A549 treated with RU486 at 1 μM for 4 hours (cell line): ENCODE results near the gene ACHE. TPM values are rescaled to one million over a fixed set of nuclear protein-coding genes. Genes with fewer than 3 reads are reported as not detected.

ENCODE experiments used
- total RNA-seq: library from RNA; stranded (reverse); fragments of 200-300 nt; extraction: Qiagen RNA extraction; gene quantifications from 5 replicates; pipeline ENCODE4 v1.2.3, GENCODE V29; 2022; ENCODE audit warnings: low read depth

ACHE gene
- 1.4 to 2.5 TPM (median 2.2 TPM) in 5 replicates for total RNA-seq

GRCh38 chr7:100895701-100895955 lies at the start of gene ACHE:
Gene ACHE (minus strand): TSS chr7:100895888. CDS start chr7:100894232, 1,656 bp downstream.

GRCh38 chr7:100888988-100889750 lies 6.5 kb downstream of the ACHE start, which contains the start of gene UFSP1:
Gene UFSP1 (minus strand): TSS chr7:100889715. CDS start chr7:100889271, 444 bp downstream.

DNA sequence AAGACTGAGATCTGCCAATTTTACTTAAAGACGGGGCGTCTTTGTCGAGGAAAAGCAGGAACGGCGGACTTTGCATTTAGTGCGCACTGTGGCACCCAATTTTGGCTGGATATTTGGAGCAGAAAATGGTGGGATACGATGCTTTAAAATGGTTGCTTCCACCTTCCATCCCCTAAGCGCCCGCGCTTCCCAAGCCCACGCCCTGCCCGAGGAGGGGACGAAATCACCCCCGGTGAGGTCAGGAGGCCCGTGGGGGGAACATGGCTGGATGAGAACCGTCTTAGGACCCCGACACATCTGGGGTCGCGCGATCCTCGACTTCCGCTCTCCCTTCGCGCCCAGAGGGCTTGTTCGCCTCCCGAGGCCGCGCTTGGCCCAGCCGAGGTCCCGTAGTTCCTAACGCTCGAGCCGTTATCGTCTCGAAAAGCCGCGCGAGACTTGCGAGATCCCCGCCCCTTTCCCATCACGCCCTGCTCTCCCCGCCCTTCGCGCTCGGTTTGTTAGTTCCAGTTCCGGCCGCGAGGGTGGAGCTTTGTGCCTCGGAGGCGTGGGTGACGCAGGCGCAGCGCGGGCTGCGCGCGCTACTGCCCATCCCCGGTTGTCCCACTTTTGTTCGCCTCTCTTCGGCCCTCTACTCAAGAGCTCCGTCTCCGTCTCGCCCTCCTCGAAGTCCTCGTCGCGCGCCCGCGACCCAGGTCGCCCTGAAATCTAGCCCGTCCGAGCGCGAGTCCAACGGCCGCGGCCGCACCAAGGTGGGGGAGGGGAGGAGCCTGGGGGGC lies 20.9 kb downstream of the ACHE start, which contains the start of gene SRRT:
Gene SRRT (plus strand): TSS at position 527 of the 779 bp plus-strand sequence. CDS start 488 bp downstream, outside the sequence.

GRCh38 chr7:100867040-100867775 lies 28.5 kb downstream of the ACHE start, which contains the start of gene TRIP6:
Gene TRIP6 (plus strand): TSS chr7:100867387. CDS start chr7:100867498, 111 bp downstream.

GRCh38 chr7:100852048-100852872 lies 43.4 kb downstream of the ACHE start, which contains the start of gene SLC12A9:
Gene SLC12A9 (plus strand): TSS chr7:100852713. CDS start chr7:100854198, 1,485 bp downstream.

Other genes starting within 250 kb of the ACHE start
- not detected in 5 replicates for gene ACTL6B, start 239.4 kb downstream of the ACHE start, total RNA-seq
- gene GNB2, start 222.1 kb downstream of the ACHE start, total RNA-seq: 163 to 268 TPM (median 240 TPM) in 5 replicates
- gene GIGYF1, start 201.6 kb downstream of the ACHE start, total RNA-seq: 13.1 to 21.3 TPM (median 18.9 TPM) in 5 replicates
- gene POP7, start 189.8 kb downstream of the ACHE start, total RNA-seq: 77.8 to 102 TPM (median 101 TPM) in 5 replicates
- gene EPO, start 175.4 kb downstream of the ACHE start, total RNA-seq: 0.07 to 0.23 TPM in 2 of 5 replicates, not detected in the others
- not detected in 5 replicates for gene ZAN, start 162.3 kb downstream of the ACHE start, total RNA-seq
- gene EPHB4, start 68.4 kb downstream of the ACHE start, total RNA-seq: 36.4 to 45.6 TPM (median 43.7 TPM) in 5 replicates
- 11.0 to 15.9 TPM (median 13.4 TPM) in 5 replicates for gene SLC12A9, start 43.2 kb downstream of the ACHE start, total RNA-seq
- 40.0 to 57.6 TPM (median 56.1 TPM) in 5 replicates for gene TRIP6, start 28.5 kb downstream of the ACHE start, total RNA-seq
- 117 to 160 TPM (median 136 TPM) in 5 replicates for gene SRRT, start 20.8 kb downstream of the ACHE start, total RNA-seq
- gene UFSP1, start 6.2 kb downstream of the ACHE start, total RNA-seq: 3.5 to 7.4 TPM (median 5.7 TPM) in 5 replicates
- 10.0 to 17.6 TPM (median 16.9 TPM) in 5 replicates for gene MUC3A, start 53.6 kb upstream of the ACHE start, total RNA-seq
- 11.2 to 21.5 TPM (median 18.6 TPM) in 5 replicates for gene MUC12, start 73.7 kb upstream of the ACHE start, total RNA-seq
- gene MUC17, start 124.2 kb upstream of the ACHE start, total RNA-seq: 0.02 to 0.29 TPM (median 0.21 TPM) in 5 replicates
- 8.8 to 12.1 TPM (median 10.8 TPM) in 5 replicates for gene TRIM56, start 189.6 kb upstream of the ACHE start, total RNA-seq
- 868 to 1,053 TPM (median 898 TPM) in 5 replicates for gene SERPINE1, start 231.2 kb upstream of the ACHE start, total RNA-seq